ENCODE measurements around the gene HSPD1. TPM values are rescaled to one million over a fixed set of nuclear protein-coding genes. Genes with fewer than 3 reads are reported as not detected.

HSPD1 gene
- polyA plus RNA-seq, 2 of the 4 experiments (the other 2 are of a cell fraction) = 790 to 882 TPM

- TF ChIP-seq RAD21 (conservative IDR thresholded peaks at IDR 0.05 in 1 of 2, IDR thresholded peaks at IDR 0.05 in 1 of 2) = no peak
- TF ChIP-seq CTCF (IDR thresholded peaks at IDR 0.05) = no peak
- TF ChIP-seq CBX2 (IDR thresholded peaks at IDR 0.05; ENCODE audit: borderline replicate concordance, low read depth) = no peak
- no peak for TF ChIP-seq NFE2L2 (conservative IDR thresholded peaks at IDR 0.05; ENCODE audit: low read length)
- TF ChIP-seq FOSL2 (IDR thresholded peaks at IDR 0.05) = no peak
- peak; percentile 21; the same call in 1 of the 2 replicates for TF ChIP-seq FOSL2 (CRISPR knock-in tag; IDR thresholded peaks at IDR 0.05)
- TF ChIP-seq TFCP2L1 (CRISPR knock-in tag; IDR thresholded peaks at IDR 0.05) = no peak
- no peak for TF ChIP-seq ZFP36 (IDR thresholded peaks at IDR 0.05; ENCODE audit: borderline replicate concordance, partially characterized antibody)
- TF ChIP-seq MAZ (IDR thresholded peaks at IDR 0.05; ENCODE audit: borderline replicate concordance, low read depth, low read length) = peak; percentile 76
- TF ChIP-seq HES2 (IDR thresholded peaks at IDR 0.05) = no peak
- no peak for TF ChIP-seq ZNF302 (CRISPR knock-in tag; IDR thresholded peaks at IDR 0.05)
- no peak for TF ChIP-seq FOXS1 (CRISPR knock-in tag; IDR thresholded peaks at IDR 0.05)
- no peak for TF ChIP-seq PBX3 (IDR thresholded peaks at IDR 0.05)
- peak; percentile 67 for TF ChIP-seq RFX5 (IDR thresholded peaks at IDR 0.05)
- TF ChIP-seq USF2 (IDR thresholded peaks at IDR 0.05) = 0 out of 2 replicates have a peak, but pooled peaks have one; percentile 36
- no peak for TF ChIP-seq RARB (CRISPR knock-in tag; IDR thresholded peaks at IDR 0.05)
- TF ChIP-seq JUN (IDR thresholded peaks at IDR 0.05) = peak; percentile 77 to 99
- TF ChIP-seq POLR2AphosphoS2 (conservative IDR thresholded peaks at IDR 0.05; ENCODE audit: low read length) = no peak
- TF ChIP-seq NR3C1 (IDR thresholded peaks at IDR 0.05) = no peak
- no peak for TF ChIP-seq SREBF2 (IDR thresholded peaks at IDR 0.05)
- no peak for TF ChIP-seq NPAS2 (CRISPR knock-in tag; IDR thresholded peaks at IDR 0.05; ENCODE audit: borderline replicate concordance)
- TF ChIP-seq MAX (IDR thresholded peaks at IDR 0.05) = peak; percentile 93
- no peak for TF ChIP-seq HDAC2 (IDR thresholded peaks at IDR 0.05)
- TF ChIP-seq ESRRA (IDR thresholded peaks at IDR 0.05; ENCODE audit: borderline replicate concordance, low read length) = no peak
- no peak for TF ChIP-seq EHF (CRISPR knock-in tag; IDR thresholded peaks at IDR 0.05)
- TF ChIP-seq FOSB (CRISPR knock-in tag; IDR thresholded peaks at IDR 0.05) = no peak
- TF ChIP-seq HOXB13 (CRISPR knock-in tag; IDR thresholded peaks at IDR 0.05; ENCODE audit: low read depth) = no peak
- no peak for TF ChIP-seq HEYL (CRISPR knock-in tag; IDR thresholded peaks at IDR 0.05)
Observed at GRCh38 chr2:197499594-197500502, at the start of gene HSPD1, which contains the start of gene HSPE1 (continued).
